IMR-90 (cell line): Measurements from ENCODE around the gene DNASE2. TPM values are rescaled to one million over a fixed set of nuclear protein-coding genes. Genes with fewer than 3 reads are reported as not detected.

ENCODE experiments used
- ATAC-seq: fragments of 200-7000 bp; cut with Tn5 transposase; 2 replicates; pipeline ENCODE4 v1.9.1; 2020; ENCODE audit warnings: low read depth, mild to moderate bottlenecking, moderate library complexity
- BruUV-seq: library from RNA; stranded (reverse); fragments of 400-500 nt; replicated peaks from 2 replicates; lab custom pipeline; 2021; lab: Mats Ljungman, UMichigan
- CTCF ChIA-PET: fragments of 300-600 bp; formaldehyde crosslinking; extraction: SDS; loops from one replicate; lab custom pipeline; 2021; ENCODE audit warnings: antibody characterized with exemption; lab: Yijun Ruan, JAX
- POLR2A ChIA-PET: fragments of 300-600 bp; sonication (Branson Sonifier 250); formaldehyde crosslinking; loops from one replicate; lab custom pipeline; 2022; ENCODE audit warnings: antibody characterized with exemption; ENCODE audit not compliant: unreplicated experiment; lab: Charles Lee
- DNase-seq: peaks from one replicate; pipeline ENCODE4 v3.0.0; 2013
- H2AFZ ChIP-seq: replicated peaks from 2 replicates; pipeline ENCODE3; 2013; ENCODE audit warnings: low read length, mild to moderate bottlenecking; ENCODE audit not compliant: poor library complexity
- H2AK5ac ChIP-seq: 2 replicates; pipeline ENCODE4 v1.6.1; 2013; ENCODE audit warnings: low read depth, low read length, inconsistent platforms
- H2AK9ac ChIP-seq: replicated peaks from 2 replicates; pipeline ENCODE3; 2013; ENCODE audit warnings: mild to moderate bottlenecking, low read depth, low read length, moderate library complexity; ENCODE audit not compliant: poor library complexity
- H2BK120ac ChIP-seq: 2 replicates; pipeline ENCODE4 v1.6.1; 2013; ENCODE audit warnings: low read depth, low read length, inconsistent platforms
- H2BK15ac ChIP-seq: 3 replicates; pipeline ENCODE4 v1.6.1; 2013; ENCODE audit warnings: low read depth, low read length, inconsistent platforms
- H2BK20ac ChIP-seq: 2 replicates; pipeline ENCODE4 v1.6.1; 2013; ENCODE audit warnings: low read depth, mild to moderate bottlenecking, inconsistent platforms, low read length, moderate library complexity
- H2BK5ac ChIP-seq: 2 replicates; pipeline ENCODE4 v1.6.1; 2013; ENCODE audit warnings: mild to moderate bottlenecking, low read depth, low read length, inconsistent platforms; ENCODE audit not compliant: poor library complexity, severe bottlenecking
- H3K14ac ChIP-seq: replicated peaks from 2 replicates; pipeline ENCODE4 v1.6.1; 2013; ENCODE audit warnings: low read depth, low read length, inconsistent platforms
- H3K18ac ChIP-seq: 2 replicates; pipeline ENCODE4 v1.6.1; 2013; ENCODE audit warnings: low read depth, low read length, control low read depth
- H3K23ac ChIP-seq: 2 replicates; pipeline ENCODE4 v1.6.1; 2013; ENCODE audit warnings: low read depth, low read length, inconsistent platforms
- H3K27ac ChIP-seq: 2 replicates; pipeline ENCODE4 v1.5.1; 2013; ENCODE audit warnings: mild to moderate bottlenecking, control low read depth, low read length; ENCODE audit not compliant: insufficient read depth
- H3K27me3 ChIP-seq: 2 replicates; pipeline ENCODE4 v1.6.1; 2013; ENCODE audit warnings: low read length; ENCODE audit not compliant: control insufficient read depth, insufficient read depth
- H3K36me3 ChIP-seq: 2 replicates; pipeline ENCODE4 v1.6.1; 2013; ENCODE audit warnings: low read length, mixed read lengths; ENCODE audit not compliant: control insufficient read depth, insufficient read depth
- H3K4ac ChIP-seq: 2 replicates; pipeline ENCODE4 v1.6.1; 2013; ENCODE audit warnings: low read depth, low read length, inconsistent platforms
- H3K4me1 ChIP-seq: 2 replicates; pipeline ENCODE4 v1.6.1; 2013; ENCODE audit warnings: low read length, mixed read lengths; ENCODE audit not compliant: control insufficient read depth, insufficient read depth
- H3K4me2 ChIP-seq: 2 replicates; pipeline ENCODE4 v1.6.1; 2013; ENCODE audit warnings: low read depth, mild to moderate bottlenecking, control low read depth, low read length, moderate library complexity
- H3K4me3 ChIP-seq: 2 replicates; pipeline ENCODE4 v1.5.1; 2013; ENCODE audit warnings: low read depth, mild to moderate bottlenecking, control low read depth, low read length, moderate library complexity; ENCODE audit not compliant: insufficient read depth
- H3K56ac ChIP-seq: 2 replicates; pipeline ENCODE4 v1.6.1; 2013; ENCODE audit warnings: low read length, inconsistent platforms; ENCODE audit not compliant: insufficient read depth; ENCODE audit errors: extremely low read depth
- H3K79me1 ChIP-seq, 2 experiments: 2 replicates each; pipeline ENCODE4 v1.6.1; 2013; ENCODE audit warnings: low read length in 2 of 2, inconsistent platforms in 1 of 2, low read depth in 1 of 2
- H3K9ac ChIP-seq: 2 replicates; pipeline ENCODE4 v1.6.1; 2013; ENCODE audit warnings: low read depth, low read length, control low read depth
- H3K9me1 ChIP-seq: 2 replicates; pipeline ENCODE4 v1.6.1; 2013; ENCODE audit warnings: low read length, inconsistent platforms; ENCODE audit not compliant: insufficient read depth
- H3K9me3 ChIP-seq: 2 replicates; pipeline ENCODE4 v1.6.1; 2013; ENCODE audit warnings: low read length; ENCODE audit not compliant: control insufficient read depth, insufficient read depth
- H4K20me1 ChIP-seq: 2 replicates; pipeline ENCODE4 v1.6.1; 2013; ENCODE audit warnings: low read length, inconsistent platforms; ENCODE audit not compliant: insufficient read depth
- H4K5ac ChIP-seq: 2 replicates; pipeline ENCODE4 v1.6.1; 2013; ENCODE audit warnings: mild to moderate bottlenecking, low read depth, low read length, control low read depth
- H4K8ac ChIP-seq, 2 experiments: 2 replicates each; pipeline ENCODE4 v1.6.1; 2013; ENCODE audit warnings: low read depth in 2 of 2, low read length in 2 of 2, control low read depth in 1 of 2, inconsistent platforms in 1 of 2
- H4K91ac ChIP-seq: 2 replicates; pipeline ENCODE4 v1.6.1; 2013; ENCODE audit warnings: low read depth, low read length, inconsistent platforms; ENCODE audit not compliant: insufficient read depth
- CEBPB ChIP-seq: IDR thresholded peaks from 2 replicates; pipeline ENCODE4 v1.6.1; 2012; ENCODE audit warnings: low read depth, low read length, improper control_type of control experiment
- MAZ ChIP-seq: IDR thresholded peaks from 2 replicates; pipeline ENCODE4 v1.6.1; 2012; ENCODE audit warnings: low read depth, mild to moderate bottlenecking, low read length, improper control_type of control experiment, moderate library complexity, borderline replicate concordance
- POLR2A ChIP-seq: IDR thresholded peaks from 2 replicates; pipeline ENCODE4 v1.6.1; 2012; ENCODE audit warnings: mild to moderate bottlenecking, low read depth, low read length
- RAD21 ChIP-seq: IDR thresholded peaks from 2 replicates; pipeline ENCODE4 v1.6.1; 2012; ENCODE audit warnings: low read length, improper control_type of control experiment
- SMC3 ChIP-seq: fragments of 150-350 bp; IDR thresholded peaks from 2 replicates; pipeline ENCODE4 v1.6.1; 2016; ENCODE audit warnings: low read depth, mild to moderate bottlenecking, antibody characterized with exemption, low read length, moderate library complexity
- WGBS, 2 experiments: methylation state at CpG; one replicate each; pipeline versions ENCODE4 v1.1.5 to v1.1.7; 2013; ENCODE audit warnings: missing lambda C conversion rate in 2 of 2; ENCODE audit not compliant: insufficient read length in 1 of 2; ENCODE audit errors: extremely low coverage in 2 of 2; 5-methylcytosine and 5-hydroxymethylcytosine counted together
- dilution Hi-C: fragments of 300-500 bp; cut with HindIII; formaldehyde crosslinking; loops from one replicate; pipeline ENCODE4 v1.14.3; 2018; ENCODE audit warnings: low sequenced_read_pairs; ENCODE audit not compliant: unreplicated experiment
- in situ Hi-C: fragments of 300-500 bp; cut with MboI; formaldehyde crosslinking; loops from 3 replicates; pipeline ENCODE4 v1.14.3; 2019; ENCODE audit warnings: low sequenced_read_pairs, inconsistent platforms, mixed read lengths
- intact Hi-C: fragments of 100-400 bp; cut with micrococcal nuclease; formaldehyde crosslinking; loops from 2 replicates; pipeline ENCODE4 v1.10.0; 2022
- polyA plus RNA-seq, 3 experiments: library from polyadenylated mRNA; depleted of rRNA; stranded (reverse); fragments of >200 nt; gene quantifications; 2 replicates each; pipeline ENCODE4 v1.2.3, GENCODE V29; 2012; ENCODE audit warnings: low replicate concordance in 1 of 3
- total RNA-seq: library from RNA; depleted of rRNA; stranded (reverse); fragments of >200 nt; gene quantifications from 2 replicates; pipeline ENCODE4 v1.2.3, GENCODE V29; 2012

Gene DNASE2
- total and polyA plus RNA-seq, 2 of the 4 experiments (the other 2 are of a cell fraction) = 9.5 to 31.1 TPM

DNA sequence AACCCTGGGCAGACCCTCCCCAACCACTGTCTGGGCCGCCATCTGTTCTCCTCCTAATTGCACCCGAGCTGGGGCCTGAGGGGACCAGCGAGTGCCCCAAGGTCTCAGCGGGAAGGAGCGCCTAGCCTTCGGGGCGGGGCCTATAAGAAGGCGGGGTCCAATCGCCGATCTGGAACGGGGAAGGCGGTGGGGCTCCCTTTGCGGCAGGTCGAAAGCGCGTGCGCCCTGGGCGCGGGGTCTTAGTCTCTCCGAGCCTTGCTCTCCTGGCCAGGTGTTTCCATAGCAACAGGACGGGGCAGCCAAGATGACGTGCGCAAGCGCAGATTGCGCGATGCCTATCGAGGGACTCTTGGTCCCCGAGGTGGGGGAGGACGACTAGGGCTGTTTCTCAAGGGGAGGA lies 40.2 kb downstream of the DNASE2 start:
- Histone ChIP-seq H3K36me3 (no peaks in the 10 kb centered on the region), H3K9me3 (no peaks in the 10 kb centered on the region), H3K4me3 (peak overlapping the region; percentile 7; the same call in 1 of the 2 replicates), H3K23ac (no peak overlapping the region), H4K91ac (no peak overlapping the region), H4K5ac (no peak overlapping the region), H3K79me1 (no peaks in the 10 kb centered on the region), H2AFZ (peak overlapping the region; percentile 88), H4K8ac (no peak overlapping the region), H3K4ac (no peak overlapping the region), H2AK9ac (no peak overlapping the region), H2BK120ac (no peak overlapping the region), H2BK5ac (no peak overlapping the region), H3K27me3 (peaks cover 51% of the 10 kb centered on the region), H3K14ac (no peak overlapping the region), H2BK20ac (no peak overlapping the region), H3K4me1 (peaks cover 4% of the 10 kb centered on the region; the same call in 1 of the 2 replicates), H4K20me1 (0 out of 2 replicates have a peak, but pooled peaks cover 8% of the 10 kb centered on the region), H3K9me1 (peaks cover 8% of the 10 kb centered on the region; the same call in 1 of the 2 replicates), H3K18ac (no peak overlapping the region), H3K9ac (no peak overlapping the region), H3K56ac (no peak overlapping the region), H2BK15ac (no peak overlapping the region), H2AK5ac (no peak overlapping the region), H3K4me2 (peak overlapping the region; percentile 35), H3K27ac (no peak overlapping the region)
- dilution Hi-C loops (no loop called here), intact Hi-C loops (no loop called here), in situ Hi-C loops (no loop called here)
- TF ChIP-seq SMC3 (no peak), MAZ (no peak), CEBPB (no peak), RAD21 (no peak), POLR2A (no peak)
- ATAC-seq = peak; percentile 42; the same call in 1 of the 2 replicates
- DNase-seq = peak; percentile 20
- BruUV-seq = no TSS peak
- POLR2A ChIA-PET = no interaction called here
- CTCF ChIA-PET = no interaction called here
- 3% methylated on average over 23 of the region's 29 CpGs; no CpG with 5 or more reads in 1 of the 2 experiments for WGBS, 2 experiments
